ENCODE measurements around the gene DPH1. TPM values are rescaled to one million over a fixed set of nuclear protein-coding genes. Genes with fewer than 3 reads are reported as not detected.

The DPH1 gene
- total RNA-seq, 3 donors from 2014 or later (not counting 1 experiment from before 2014, with no cell fraction given), result 60.2 to 65.2 (median 63.2) TPM

DNA sequence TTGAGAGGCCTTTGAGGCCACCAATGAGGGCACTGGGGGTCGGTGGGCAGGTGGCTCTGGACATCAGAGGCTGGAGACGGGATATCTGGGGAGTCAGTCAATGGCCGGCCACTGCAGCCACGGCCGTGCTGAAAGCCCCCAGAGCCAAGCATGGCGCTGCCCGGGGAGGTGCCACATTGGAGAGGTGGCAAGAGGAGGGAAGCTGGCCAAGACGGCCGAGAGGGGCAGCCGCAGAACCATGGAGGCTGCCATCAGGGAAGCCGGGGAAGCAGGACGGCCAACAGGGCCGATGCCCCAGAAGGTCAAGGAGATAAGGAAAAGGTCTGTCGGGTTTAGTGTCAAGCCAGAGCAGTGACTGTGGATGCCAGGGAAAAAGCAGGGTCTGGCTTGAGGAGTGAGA is 14.6 kb upstream of the DPH1 start:
- Mint-ChIP-seq H3K9me3 (no peaks in the 10 kb centered on the region), H3K4me3 (no peak overlapping the region), H3K4me1 (peaks cover 0 to 6% of the 10 kb centered on the region in 2 donors), H3K27me3 (ENCODE audit: low read depth in 2 of 2) (peaks cover 27 to 28% of the 10 kb centered on the region in 2 donors), H3K36me3 (no peaks in the 10 kb centered on the region), H3K27ac (no peak overlapping the region)
- ATAC-seq (no peak), DNase-seq (no peak)
- no peak overlapping the region for H3K27ac ChIP-seq (ENCODE audit: low read length)
- H3K36me3 ChIP-seq (ENCODE audit: control insufficient read depth, insufficient read depth, low read length), result no peaks in the 10 kb centered on the region
- H3K4me1 ChIP-seq (ENCODE audit: control insufficient read depth, insufficient read depth, low read length), result peaks cover 5% of the 10 kb centered on the region
- H3K27me3 ChIP-seq (ENCODE audit: control insufficient read depth, insufficient read depth, low read length), result peaks cover 5% of the 10 kb centered on the region
- TF ChIP-seq, protein P1, sequence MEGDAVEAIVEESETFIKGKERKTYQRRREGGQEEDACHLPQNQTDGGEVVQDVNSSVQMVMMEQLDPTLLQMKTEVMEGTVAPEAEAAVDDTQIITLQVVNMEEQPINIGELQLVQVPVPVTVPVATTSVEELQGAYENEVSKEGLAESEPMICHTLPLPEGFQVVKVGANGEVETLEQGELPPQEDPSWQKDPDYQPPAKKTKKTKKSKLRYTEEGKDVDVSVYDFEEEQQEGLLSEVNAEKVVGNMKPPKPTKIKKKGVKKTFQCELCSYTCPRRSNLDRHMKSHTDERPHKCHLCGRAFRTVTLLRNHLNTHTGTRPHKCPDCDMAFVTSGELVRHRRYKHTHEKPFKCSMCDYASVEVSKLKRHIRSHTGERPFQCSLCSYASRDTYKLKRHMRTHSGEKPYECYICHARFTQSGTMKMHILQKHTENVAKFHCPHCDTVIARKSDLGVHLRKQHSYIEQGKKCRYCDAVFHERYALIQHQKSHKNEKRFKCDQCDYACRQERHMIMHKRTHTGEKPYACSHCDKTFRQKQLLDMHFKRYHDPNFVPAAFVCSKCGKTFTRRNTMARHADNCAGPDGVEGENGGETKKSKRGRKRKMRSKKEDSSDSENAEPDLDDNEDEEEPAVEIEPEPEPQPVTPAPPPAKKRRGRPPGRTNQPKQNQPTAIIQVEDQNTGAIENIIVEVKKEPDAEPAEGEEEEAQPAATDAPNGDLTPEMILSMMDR (IDR thresholded peaks at IDR 0.05), result no peak
- intact Hi-C loops (cut with micrococcal nuclease), result no loop called here
- no peaks in the 10 kb centered on the region for H3K9me3 ChIP-seq (ENCODE audit: control insufficient read depth, insufficient read depth, low read length)
- WGBS (ENCODE audit: insufficient coverage), result 92% methylated on average over 14 of the region's 14 CpGs
- H3K4me3 ChIP-seq (ENCODE audit: low read length), result no peak overlapping the region

DNA sequence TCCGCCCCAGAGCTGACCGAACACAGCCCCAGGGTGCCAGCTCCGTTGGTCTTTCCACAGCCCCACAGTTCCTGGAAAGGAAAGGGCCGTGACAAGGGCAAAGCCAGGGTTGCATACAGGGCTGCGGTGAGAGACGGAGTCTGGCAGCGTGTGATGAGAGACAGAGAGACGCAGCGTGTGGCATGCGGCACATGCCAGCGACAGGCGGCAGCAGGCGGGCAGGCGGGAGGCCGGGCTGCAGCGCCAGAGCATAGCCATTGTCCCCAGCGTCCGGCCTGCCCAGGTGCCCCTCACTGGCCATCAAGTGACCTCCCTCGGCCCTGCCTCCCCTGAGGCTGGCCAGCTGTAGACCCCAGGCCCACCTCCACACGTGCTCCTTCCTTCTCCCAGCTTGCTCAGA is 13.5 kb upstream of the DPH1 start:
- Mint-ChIP-seq H3K27me3 (ENCODE audit: low read depth in 2 of 2) (peaks cover 30% of the 10 kb centered on the region in 2 donors), H3K27ac (no peak overlapping the region)
- 93% methylated on average over 20 of the region's 20 CpGs for WGBS (ENCODE audit: insufficient coverage)

DNA sequence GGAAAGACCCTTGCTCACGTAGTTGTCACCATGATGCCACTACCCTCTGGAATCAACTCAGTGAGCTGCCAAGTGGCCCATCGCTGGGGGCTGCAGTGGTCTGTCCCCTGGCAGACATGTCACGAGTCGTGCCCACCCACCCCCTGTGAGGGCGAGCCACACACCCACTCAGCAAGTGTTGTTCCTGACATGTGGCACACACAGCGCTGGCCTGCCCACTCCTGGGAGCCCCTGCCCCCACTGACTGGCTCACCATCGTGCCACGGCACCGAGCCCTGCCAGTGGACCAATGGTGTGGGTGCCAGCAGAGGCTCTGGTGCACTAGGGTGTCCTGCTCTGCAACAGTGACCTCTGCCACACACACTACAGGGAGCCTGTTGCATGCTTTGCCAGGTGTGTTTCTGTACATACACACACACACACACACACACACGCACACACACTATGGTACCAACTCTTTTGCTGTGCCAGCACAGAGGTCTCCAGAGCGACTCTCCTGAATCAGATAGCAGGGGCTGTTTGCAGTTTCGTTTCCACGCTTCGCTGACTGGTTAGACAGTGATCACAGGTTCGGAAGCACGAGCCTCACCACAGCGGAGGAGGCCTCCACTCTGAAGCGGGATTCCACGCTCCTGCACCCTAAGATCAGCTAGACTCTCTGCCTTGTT is 12.5 kb upstream of the DPH1 start:
- Mint-ChIP-seq H3K4me1 (no peaks in the 10 kb centered on the region), H3K9me3 (no peaks in the 10 kb centered on the region), H3K4me3 (no peak overlapping the region), H3K27me3 (ENCODE audit: low read depth in 2 of 2) (peaks cover 32% of the 10 kb centered on the region in 2 donors), H3K27ac (no peak overlapping the region), H3K36me3 (no peaks in the 10 kb centered on the region)
- DNase-seq (no peak), ATAC-seq (no peak)
- H3K9me3 ChIP-seq (ENCODE audit: control insufficient read depth, insufficient read depth, low read length), result no peaks in the 10 kb centered on the region
- 86% methylated on average over 19 of the region's 19 CpGs for WGBS (ENCODE audit: insufficient coverage)
- no peaks in the 10 kb centered on the region for H3K27me3 ChIP-seq (ENCODE audit: control insufficient read depth, insufficient read depth, low read length)
- no peak overlapping the region for H3K4me3 ChIP-seq (ENCODE audit: low read length)
- H3K36me3 ChIP-seq (ENCODE audit: control insufficient read depth, insufficient read depth, low read length), result no peaks in the 10 kb centered on the region
- no peak overlapping the region for H3K27ac ChIP-seq (ENCODE audit: low read length)
- intact Hi-C loops (cut with micrococcal nuclease), result no loop called here
- TF ChIP-seq, protein P1 (IDR thresholded peaks at IDR 0.05), result no peak
- H3K4me1 ChIP-seq (ENCODE audit: control insufficient read depth, insufficient read depth, low read length), result no peaks in the 10 kb centered on the region

More for the DNA sequence above, 13.5 kb upstream of the DPH1 start:
- H3K36me3 ChIP-seq (ENCODE audit: control insufficient read depth, insufficient read depth, low read length), result no peaks in the 10 kb centered on the region
- intact Hi-C loops (cut with micrococcal nuclease), result no loop called here
- H3K4me1 Mint-ChIP-seq, result peaks cover 0 to 6% of the 10 kb centered on the region in 2 donors
- ATAC-seq, result no peak
- H3K36me3 Mint-ChIP-seq, result no peaks in the 10 kb centered on the region
- TF ChIP-seq, protein P1 (IDR thresholded peaks at IDR 0.05), result no peak
- no peaks in the 10 kb centered on the region for H3K9me3 Mint-ChIP-seq
- peaks cover 5% of the 10 kb centered on the region for H3K4me1 ChIP-seq (ENCODE audit: control insufficient read depth, insufficient read depth, low read length)
- no peaks in the 10 kb centered on the region for H3K9me3 ChIP-seq (ENCODE audit: control insufficient read depth, insufficient read depth, low read length)
- H3K27me3 ChIP-seq (ENCODE audit: control insufficient read depth, insufficient read depth, low read length), result peaks cover 5% of the 10 kb centered on the region
- no peak overlapping the region for H3K4me3 Mint-ChIP-seq
- DNase-seq, result no peak
- H3K27ac ChIP-seq (ENCODE audit: low read length), result no peak overlapping the region
- no peak overlapping the region for H3K4me3 ChIP-seq (ENCODE audit: low read length)

All from natural killer cell (primary cell).